IPS-18c (cell line): ENCODE results near the gene WDR33.
"Not testable (repeated sequence)": the region's sequence is repeated elsewhere in the genome, so short reads cannot be mapped to it uniquely, and the experiment has no call there.

Experiments used
- H3K4me3 ChIP-seq: 2 replicates; pipeline ENCODE4 v1.7.0; 2013; ENCODE audit warnings: low read depth, mild to moderate bottlenecking, low read length, moderate library complexity; ENCODE audit not compliant: insufficient read depth
- H3K9me3 ChIP-seq: one replicate; pipeline ENCODE4 v1.6.1; 2013; ENCODE audit warnings: mild to moderate bottlenecking, low read length, moderate library complexity; ENCODE audit not compliant: control insufficient read depth, insufficient read depth

Gene WDR33

GRCh38 chr2:127810619-127811396, at the start of gene WDR33:
Gene WDR33, minus strand, starts transcription at chr2:127811171. Its CDS starts 40,190 bp downstream, at chr2:127770981.
- Histone ChIP-seq H3K9me3 (no peaks in the 10 kb centered on the region), H3K4me3 (peak within 1 kb of the TSS; percentile 80)

DNA sequence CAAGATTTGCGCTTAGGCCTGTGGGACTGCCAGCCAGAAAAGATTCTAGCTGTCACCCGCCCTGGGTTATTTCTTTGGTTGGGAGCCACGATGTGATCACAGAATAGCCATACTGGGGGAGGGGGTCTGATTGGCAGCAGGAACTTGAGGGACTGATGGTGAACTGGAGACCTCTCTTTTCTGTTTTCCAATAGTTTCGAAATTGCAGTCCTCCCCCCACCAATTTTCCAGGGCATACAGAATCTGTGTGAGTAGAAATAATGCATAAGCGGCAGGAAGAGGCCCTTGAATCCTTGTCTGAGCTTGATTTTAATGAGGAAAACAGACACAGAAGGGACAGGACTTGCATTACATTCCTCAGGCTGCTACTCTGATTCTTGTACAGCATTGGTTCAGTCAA, 49.2 kb upstream of the WDR33 start:
- no peaks in the 10 kb centered on the region for H3K9me3 ChIP-seq
- no peak overlapping the region; the same call in 1 of the 2 replicates for H3K4me3 ChIP-seq

DNA sequence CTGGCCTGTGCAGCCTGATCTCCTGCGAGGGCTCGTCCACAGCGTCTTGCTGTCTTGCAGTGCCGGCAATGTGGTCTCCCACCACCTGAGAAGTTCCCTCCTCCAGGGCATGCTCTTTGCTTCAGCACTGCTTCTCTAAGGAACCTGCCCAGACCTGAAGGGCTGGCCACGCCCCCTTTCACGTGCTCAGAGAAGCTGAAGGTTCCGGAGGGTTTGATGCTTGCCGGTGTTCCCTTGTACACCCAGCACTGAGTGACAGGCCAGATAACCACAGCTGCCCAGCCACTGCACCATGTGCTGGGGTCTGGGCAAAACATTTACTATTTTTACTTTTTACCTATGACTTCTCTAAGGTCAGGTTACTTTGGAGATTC, 48.7 kb upstream of the WDR33 start:
- no peaks in the 10 kb centered on the region for H3K9me3 ChIP-seq
- peak overlapping the region; percentile 31; the same call in 1 of the 2 replicates for H3K4me3 ChIP-seq

GRCh38 chr2:127857265-127857808, 46.4 kb upstream of the WDR33 start:
- Histone ChIP-seq H3K4me3 (peak overlapping the region; percentile 87), H3K9me3 (no peaks in the 10 kb centered on the region)

DNA sequence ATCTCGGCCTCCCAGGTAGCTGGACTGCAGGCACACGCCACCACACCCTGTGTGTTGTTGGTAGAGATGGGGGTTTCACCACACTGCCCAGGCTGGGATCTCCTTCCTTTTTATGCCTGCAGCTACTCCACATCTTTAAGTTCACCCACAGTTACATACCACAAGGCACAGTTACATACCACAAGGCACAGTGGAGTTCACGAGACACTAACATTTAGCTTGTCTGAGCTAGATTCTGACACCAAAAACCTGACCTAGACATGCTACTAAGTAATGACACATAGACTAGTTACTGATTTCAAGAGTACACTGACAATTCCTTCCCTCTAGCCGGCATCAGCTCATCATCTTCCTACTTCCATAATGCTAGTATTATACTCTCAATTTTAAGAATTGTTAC, 42.7 kb upstream of the WDR33 start:
- Histone ChIP-seq H3K4me3 (no peak overlapping the region), H3K9me3 (no peaks in the 10 kb centered on the region)

DNA sequence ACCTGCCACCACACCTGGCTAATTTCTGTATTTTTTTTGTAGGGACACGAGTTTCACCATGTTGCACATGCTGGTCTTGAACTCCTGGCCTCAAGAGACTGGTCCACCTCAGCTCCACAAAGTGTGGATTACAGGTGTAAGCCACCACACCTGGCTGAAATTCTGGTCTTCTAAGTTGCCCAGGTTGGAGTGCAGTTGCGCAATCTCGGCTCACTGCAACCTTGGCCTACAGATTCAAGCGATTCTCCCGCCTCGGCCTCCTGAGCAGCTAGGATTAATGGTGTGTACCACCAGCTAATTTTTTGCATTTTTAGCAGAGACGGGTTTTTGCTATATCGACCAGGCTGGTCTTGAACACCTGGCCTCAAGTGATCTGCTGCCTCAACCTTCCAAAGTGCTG, 41.4 kb upstream of the WDR33 start:
- H3K4me3 ChIP-seq, result no peak overlapping the region
- no peaks in the 10 kb centered on the region for H3K9me3 ChIP-seq

DNA sequence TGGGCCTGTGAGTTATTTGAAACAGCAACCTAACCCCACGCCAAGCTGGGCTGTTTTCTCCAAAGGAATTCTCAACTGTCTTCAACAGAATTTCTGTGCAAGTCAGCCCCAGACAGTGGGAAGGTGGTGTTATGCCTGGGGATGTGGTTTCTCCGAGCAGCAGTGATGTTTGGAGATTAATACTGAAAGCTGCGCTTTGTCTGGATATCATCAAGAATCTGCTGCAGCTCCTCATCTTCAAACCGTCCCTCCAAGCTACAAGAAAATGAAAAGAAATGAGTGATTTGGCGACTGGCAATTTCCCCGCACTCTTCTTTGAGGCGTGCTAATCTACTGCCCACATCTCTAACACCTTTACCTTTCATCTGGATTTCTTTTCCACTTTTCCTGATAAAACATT, 37.0 kb upstream of the WDR33 start:
- Histone ChIP-seq H3K9me3 (no peaks in the 10 kb centered on the region), H3K4me3 (no peak overlapping the region)

GRCh38 chr2:127844973-127845372, 34.0 kb upstream of the WDR33 start:
- Histone ChIP-seq H3K9me3 (no peaks in the 10 kb centered on the region), H3K4me3 (no peak overlapping the region)

- no peaks in the 10 kb centered on the region for H3K9me3 ChIP-seq
- H3K4me3 ChIP-seq, result no peak overlapping the region
Measured at GRCh38 chr2:127843677-127844076, 32.7 kb upstream of the WDR33 start.

- no peaks in the 10 kb centered on the region for H3K9me3 ChIP-seq
- no peak overlapping the region for H3K4me3 ChIP-seq
Measured at GRCh38 chr2:127841466-127842178, 30.7 kb upstream of the WDR33 start.

GRCh38 chr2:127840893-127841292, 29.9 kb upstream of the WDR33 start:
- no peaks in the 10 kb centered on the region for H3K9me3 ChIP-seq
- no peak overlapping the region for H3K4me3 ChIP-seq

DNA sequence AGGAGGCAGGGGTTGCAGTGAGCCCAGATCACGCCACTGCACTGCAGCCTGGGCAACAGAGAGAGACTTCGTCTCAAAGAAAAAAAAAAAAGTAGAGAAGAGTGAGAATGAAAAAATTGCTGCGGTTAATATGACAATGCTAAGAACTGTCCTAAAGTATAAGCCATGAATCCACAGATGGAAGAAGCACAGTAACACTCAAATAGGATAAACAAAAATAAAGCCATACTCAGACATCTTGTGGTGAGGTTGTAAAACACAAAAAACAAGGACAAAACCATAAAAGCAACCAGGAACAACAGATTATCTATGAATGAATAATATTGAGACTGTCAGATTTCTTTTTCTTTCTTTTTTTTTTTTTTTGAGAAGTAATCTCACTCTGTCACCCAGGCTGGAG, 24.0 kb upstream of the WDR33 start:
- no peaks in the 10 kb centered on the region for H3K9me3 ChIP-seq

GRCh38 chr2:127829845-127830246, 18.9 kb upstream of the WDR33 start:
- peaks cover 10% of the 10 kb centered on the region for H3K9me3 ChIP-seq
- H3K4me3 ChIP-seq, result no peak overlapping the region

More for the DNA sequence above, 24.0 kb upstream of the WDR33 start:
- H3K4me3 ChIP-seq, result no peak overlapping the region

DNA sequence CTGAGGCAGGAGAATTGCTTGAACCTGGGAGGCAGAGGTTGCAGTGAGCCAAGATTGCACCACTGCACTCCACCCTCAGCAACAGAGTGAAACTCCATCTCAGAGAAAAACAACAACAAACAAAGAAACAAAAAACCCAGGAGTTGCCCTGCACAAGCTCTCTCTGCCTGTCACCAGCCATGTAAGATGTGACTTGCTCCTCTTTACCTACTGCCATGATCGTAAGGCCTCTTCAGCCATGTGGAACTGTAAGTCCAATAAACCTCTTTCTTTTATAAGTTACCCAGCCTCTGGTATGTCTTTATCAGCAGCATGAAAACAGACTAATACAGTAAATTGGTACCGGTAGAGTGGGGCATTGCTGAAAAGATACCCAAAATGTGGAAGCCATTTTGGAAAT, 15.7 kb upstream of the WDR33 start:
- peaks cover 12% of the 10 kb centered on the region for H3K9me3 ChIP-seq

DNA sequence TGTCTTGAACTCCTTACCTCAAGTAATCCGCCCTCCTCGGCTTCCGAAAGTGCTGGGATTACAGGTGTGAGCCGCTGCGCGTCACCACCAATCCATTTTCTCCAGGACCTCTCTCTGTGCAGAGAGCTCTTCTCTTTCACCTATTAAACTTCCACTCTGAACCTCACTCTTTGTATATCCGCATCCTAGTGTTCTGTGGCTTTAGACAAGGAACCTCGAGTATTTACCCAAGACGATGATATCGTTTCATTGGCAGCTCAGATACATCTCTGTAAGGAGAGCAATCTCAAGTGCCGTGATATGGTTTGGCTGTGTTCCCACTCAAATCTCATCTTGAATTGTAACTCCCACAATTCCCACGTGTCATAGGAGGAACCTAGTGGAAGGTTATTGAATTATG, 15.1 kb upstream of the WDR33 start:
- H3K4me3 ChIP-seq, result no peak overlapping the region

More for the DNA sequence above, 15.7 kb upstream of the WDR33 start:
- H3K4me3 ChIP-seq, result not testable (repeated sequence)

DNA sequence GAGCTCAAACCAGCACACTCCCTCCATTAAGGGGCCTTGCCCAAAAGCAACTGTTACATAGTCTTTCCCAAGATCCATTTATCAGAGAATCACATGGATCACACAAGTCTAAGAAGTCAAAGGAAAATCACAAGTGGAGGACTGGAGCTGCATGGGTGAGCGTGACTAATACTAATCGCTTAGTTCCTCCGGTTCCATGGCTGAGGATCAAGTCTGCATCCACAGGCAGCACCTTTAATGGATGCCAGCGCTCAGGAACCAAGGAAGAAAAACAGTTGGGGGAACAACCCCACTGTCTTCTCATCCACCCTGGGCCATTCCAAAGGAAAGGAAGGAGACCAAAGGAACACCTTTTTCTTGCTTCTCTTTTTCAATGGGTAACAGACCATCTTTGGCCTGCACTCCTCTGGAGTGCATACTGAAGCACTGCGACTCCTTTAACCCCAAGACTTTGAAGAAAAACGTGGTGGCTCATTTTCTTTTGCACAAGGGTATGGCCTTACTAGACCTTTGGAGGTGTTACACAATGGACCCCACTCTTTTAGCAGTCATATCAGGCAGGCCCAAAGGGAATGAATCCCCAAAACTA, 9.2 kb upstream of the WDR33 start:
- Histone ChIP-seq H3K9me3 (peaks cover 15% of the 10 kb centered on the region), H3K4me3 (no peak overlapping the region)

More for the DNA sequence above, 15.1 kb upstream of the WDR33 start:
- peaks cover 12% of the 10 kb centered on the region for H3K9me3 ChIP-seq

- Histone ChIP-seq H3K4me3 (no peak overlapping the region; the same call in 1 of the 2 replicates), H3K9me3 (peaks cover 15% of the 10 kb centered on the region)
Measured at GRCh38 chr2:127818794-127819425, 7.9 kb upstream of the WDR33 start.
